Breast epithelium (tissue), 4 donors: ENCODE results near the gene NCKAP5L. TPM values are rescaled to one million over a fixed set of nuclear protein-coding genes. Genes with fewer than 3 reads are reported as not detected.
A peak's percentile ranks its signal among the peaks of the same experiment; 100 is the strongest.

Experiments
- DNase-seq, 2 donors: peaks; one replicate each; pipeline ENCODE4 v3.0.0-alpha.2; 2019; ENCODE audit warnings: low spot score in 2 of 2
- H3K27ac ChIP-seq, 2 donors: fragments of 200-600 bp; sonication (generic) in 1 of 2; one replicate each; pipeline ENCODE4 v1.5.1; 2016 to 2019; ENCODE audit warnings: mild to moderate bottlenecking in 1 of 2
- H3K27me3 ChIP-seq, 2 donors: fragments of 200-600 bp; sonication (generic) in 1 of 2; one replicate each; pipeline versions ENCODE4 v1.5.1 to v1.6.0; 2017 to 2019; ENCODE audit warnings: control low read depth in 1 of 2, mild to moderate bottlenecking in 1 of 2
- H3K36me3 ChIP-seq: fragments of 200-600 bp; one replicate; pipeline ENCODE4 v1.5.1; 2019
- H3K4me1 ChIP-seq, 2 donors: fragments of 200-600 bp; sonication (generic); one replicate each; pipeline ENCODE4 v1.5.1; 2016 to 2019; ENCODE audit warnings: control low read depth in 1 of 2
- H3K4me3 ChIP-seq, 3 donors: fragments of 200-600 bp; sonication (generic); 1 replicate in 2 of 3; 2 replicates in 1 of 3; pipeline ENCODE4 v1.5.1; 2016 to 2019; ENCODE audit warnings: mild to moderate bottlenecking in 3 of 3, moderate library complexity in 2 of 3
- H3K9me3 ChIP-seq, 2 donors: fragments of 200-600 bp; sonication (generic) in 1 of 2; one replicate each; pipeline ENCODE4 v1.5.1; 2016 to 2019; ENCODE audit warnings: control low read depth in 1 of 2
- CTCF ChIP-seq, 3 donors: fragments of 450-650 bp; IDR thresholded peaks; one replicate each; pipeline ENCODE4 v1.5.1; 2016 to 2017; ENCODE audit warnings: antibody characterized with exemption in 3 of 3, mild to moderate bottlenecking in 3 of 3, moderate library complexity in 3 of 3
- POLR2A ChIP-seq: fragments of 450-650 bp; IDR thresholded peaks from one replicate; pipeline ENCODE4 v1.6.1; 2016; ENCODE audit warnings: antibody characterized with exemption, mild to moderate bottlenecking, moderate library complexity
- POLR2AphosphoS5 ChIP-seq, 3 donors: sonication (generic); formaldehyde crosslinking; IDR thresholded peaks; one replicate each; pipeline ENCODE4 v1.6.1; 2017; ENCODE audit warnings: antibody characterized with exemption in 3 of 3
- intact Hi-C: fragments of 100-400 bp; cut with DNase I; formaldehyde crosslinking; loops from one replicate; pipeline ENCODE4 v1.15.1; 2023; ENCODE audit warnings: low total_unique reads
- total RNA-seq, 3 donors: library from RNA; depleted of rRNA; stranded (reverse); fragments of >200 nt; gene quantifications; one replicate each; pipeline ENCODE4 v1.1.0, GENCODE V29; 2016

NCKAP5L gene
- total RNA-seq, 3 donors from 2014 or later = 11.4 to 15.8 (median 12.1) TPM

- TF ChIP-seq CTCF (IDR thresholded peaks at IDR 0.05) = no peak
- no peak for TF ChIP-seq POLR2AphosphoS5 (IDR thresholded peaks at IDR 0.05)
- TF ChIP-seq POLR2A = no peak
- no peak overlapping the region for H3K27ac ChIP-seq
- intact Hi-C loops = no loop called here
- peaks cover 0 to 16% of the 10 kb centered on the region in 2 donors for H3K27me3 ChIP-seq
- peaks cover 4% of the 10 kb centered on the region in 2 donors for H3K4me1 ChIP-seq
- DNase-seq = no peak
- no peak overlapping the region for H3K4me3 ChIP-seq
- no peaks in the 10 kb centered on the region for H3K9me3 ChIP-seq
- no peaks in the 10 kb centered on the region for H3K36me3 ChIP-seq
These were observed 17.8 kb upstream of the NCKAP5L start for GRCh38 chr12:49846032-49846431.

- Histone ChIP-seq H3K4me3 (no peak overlapping the region), H3K4me1 (peaks cover 4% of the 10 kb centered on the region in 2 donors), H3K27ac (no peak overlapping the region), H3K9me3 (no peaks in the 10 kb centered on the region), H3K27me3 (peaks cover 0 to 13% of the 10 kb centered on the region in 2 donors), H3K36me3 (no peaks in the 10 kb centered on the region)
- no peak for TF ChIP-seq POLR2A
- TF ChIP-seq POLR2AphosphoS5 (IDR thresholded peaks at IDR 0.05) = no peak
- TF ChIP-seq CTCF (IDR thresholded peaks at IDR 0.05) = no peak
- DNase-seq = peak in 1 of 2 donors; percentile 10
- intact Hi-C loops = no loop called here
These were observed 15.7 kb upstream of the NCKAP5L start for GRCh38 chr12:49843876-49844437.

- peak in 1 of 2 donors; percentile 14 for DNase-seq
- no peaks in the 10 kb centered on the region for H3K36me3 ChIP-seq
- intact Hi-C loops = no loop called here
- H3K27ac ChIP-seq = peak overlapping the region; percentile 93
- H3K4me1 ChIP-seq = peaks cover 4% of the 10 kb centered on the region in 2 donors
- peaks cover 0 to 8% of the 10 kb centered on the region in 2 donors for H3K27me3 ChIP-seq
- H3K9me3 ChIP-seq = no peaks in the 10 kb centered on the region
- peak overlapping the region; percentile 51 to 74 (median 73) for H3K4me3 ChIP-seq
- TF ChIP-seq POLR2A (no peak), CTCF (IDR thresholded peaks at IDR 0.05) (no peak), POLR2AphosphoS5 (IDR thresholded peaks at IDR 0.05) (no peak)
These were observed 15.2 kb upstream of the NCKAP5L start for GRCh38 chr12:49843411-49843810.

- TF ChIP-seq POLR2AphosphoS5 (IDR thresholded peaks at IDR 0.05) (peak; percentile 65 to 93 (median 84)), CTCF (IDR thresholded peaks at IDR 0.05) (peak in 1 of 3 donors; percentile 9), POLR2A (peak; percentile 61)
- H3K4me1 ChIP-seq = peaks cover 4% of the 10 kb centered on the region in 2 donors
- intact Hi-C loops = no loop called here
- peak within 1 kb of the TSS; percentile 51 to 74 (median 73) for H3K4me3 ChIP-seq
- H3K27me3 ChIP-seq = peaks cover 0 to 4% of the 10 kb centered on the region in 2 donors
- no peaks in the 10 kb centered on the region for H3K9me3 ChIP-seq
- peak; percentile 88 to 91 for DNase-seq
- peak within 1 kb of the TSS; percentile 93 for H3K27ac ChIP-seq
- no peaks in the 10 kb centered on the region for H3K36me3 ChIP-seq
These were observed 14.5 kb upstream of the NCKAP5L start, which contains the start of gene BCDIN3D for GRCh38 chr12:49842519-49843352. BCDIN3D (minus strand) TSS chr12:49843106; CDS start chr12:49843087, 19 bp downstream.
